GM12878 (cell line): ENCODE data around the gene TSC22D3. TPM values are rescaled to one million over a fixed set of nuclear protein-coding genes. Genes with fewer than 3 reads are reported as not detected.
A peak's percentile ranks its signal among the peaks of the same experiment; 100 is the strongest.

Experiments
- CHD1 ChIP-seq: IDR thresholded peaks from 2 replicates; pipeline ENCODE4 v1.6.1; 2012; ENCODE audit warnings: low read depth, low read length, improper control_type of control experiment
- ESRRA ChIP-seq: IDR thresholded peaks from 2 replicates; pipeline ENCODE4 v1.6.1; 2012; ENCODE audit warnings: mild to moderate bottlenecking, low read length, improper control_type of control experiment
- EZH2 ChIP-seq: IDR thresholded peaks from 2 replicates; pipeline ENCODE4 v1.6.1; 2012; ENCODE audit warnings: low read depth, mild to moderate bottlenecking, control low read depth, inconsistent platforms, low read length, borderline replicate concordance; ENCODE audit not compliant: control insufficient read depth
- FOS ChIP-seq: IDR thresholded peaks from 3 replicates; pipeline ENCODE4 v1.6.1; 2011; ENCODE audit warnings: borderline replicate concordance; ENCODE audit not compliant: insufficient read length; ENCODE audit errors: extremely low read depth
- FOXK2 ChIP-seq: fragments of 450-650 bp; IDR thresholded peaks from 2 replicates; pipeline ENCODE4 v1.6.1; 2017; ENCODE audit warnings: mild to moderate bottlenecking, moderate library complexity
- GATAD2B ChIP-seq: fragments of 450-650 bp; conservative IDR thresholded peaks from 2 replicates; pipeline ENCODE4 v1.6.1; 2017; ENCODE audit warnings: low read depth, mild to moderate bottlenecking, moderate library complexity
- HDGF ChIP-seq: fragments of 450-650 bp; IDR thresholded peaks from 2 replicates; pipeline ENCODE4 v1.6.1; 2016; ENCODE audit warnings: antibody characterized with exemption
- IKZF2 ChIP-seq, 2 experiments: fragments of 450-650 bp; IDR thresholded peaks; 2 replicates each; pipeline ENCODE4 v1.6.1; 2017; ENCODE audit warnings: mild to moderate bottlenecking in 2 of 2, moderate library complexity in 2 of 2
- IRF4 ChIP-seq: IDR thresholded peaks from 2 replicates; pipeline ENCODE4 v1.6.1; 2011; ENCODE audit warnings: low read depth, low read length
- JUNB ChIP-seq: IDR thresholded peaks from 2 replicates; pipeline ENCODE4 v1.6.1; 2016; ENCODE audit warnings: antibody characterized with exemption, mild to moderate bottlenecking
- NR2C1 ChIP-seq: fragments of 450-650 bp; IDR thresholded peaks from 2 replicates; pipeline ENCODE4 v1.6.1; 2017; ENCODE audit warnings: antibody characterized with exemption, mild to moderate bottlenecking, moderate library complexity
- POLR2AphosphoS5 ChIP-seq: IDR thresholded peaks from 2 replicates; pipeline ENCODE4 v1.6.1; 2011; ENCODE audit warnings: mild to moderate bottlenecking, low read length, inconsistent platforms
- POU2F2 ChIP-seq: IDR thresholded peaks from 3 replicates; pipeline ENCODE4 v1.6.1; 2011; ENCODE audit warnings: low read depth, mild to moderate bottlenecking, low read length, borderline replicate concordance
- RAD51 ChIP-seq: fragments of 450-650 bp; IDR thresholded peaks from 2 replicates; pipeline ENCODE4 v1.6.1; 2016; ENCODE audit warnings: moderate library complexity, mild to moderate bottlenecking, inconsistent platforms
- RB1 ChIP-seq: fragments of 450-650 bp; formaldehyde crosslinking; IDR thresholded peaks from 2 replicates; pipeline ENCODE4 v1.6.1; 2017; ENCODE audit warnings: mild to moderate bottlenecking, borderline replicate concordance
- SIN3A ChIP-seq: IDR thresholded peaks from 2 replicates; pipeline ENCODE4 v1.6.1; 2012; ENCODE audit warnings: low read depth, low read length, improper control_type of control experiment
- SUPT20H ChIP-seq: IDR thresholded peaks from 2 replicates; pipeline ENCODE4 v1.6.1; 2011; ENCODE audit warnings: low read depth, mild to moderate bottlenecking, low read length, moderate library complexity, borderline replicate concordance; ENCODE audit not compliant: control insufficient read depth
- TCF3 ChIP-seq: IDR thresholded peaks from 2 replicates; pipeline ENCODE4 v1.6.1; 2012; ENCODE audit warnings: low read depth, mild to moderate bottlenecking, low read length, borderline replicate concordance; ENCODE audit not compliant: insufficient read depth
- polyA plus RNA-seq, 11 experiments: library from polyadenylated mRNA; depleted of rRNA in 4 of 11; unstranded in 6 of 11; stranded (reverse) in 5 of 11; fragments of >200 nt; fragmentation: Nextera tagmentation in 4 of 11; fragmentation: Illumina TruSeq in 1 of 11; extraction: Ambion mirVana in 4 of 11; extraction: Trizol in 1 of 11; gene quantifications; 1 replicate in 1 of 11; 2 replicates in 10 of 11; pipeline versions ENCODE4 v1.2.1 to v1.2.3, GENCODE V29; 2011 to 2016; ENCODE audit warnings: inconsistent platforms in 2 of 11, missing spikeins in 2 of 11, low read depth in 1 of 11
- total RNA-seq, 4 experiments: library from RNA; depleted of rRNA in 3 of 4; stranded (reverse); fragments of >200 nt in 3 of 4; fragmentation: Illumina TruSeq in 1 of 4; extraction: Trizol in 1 of 4; gene quantifications; 2 replicates each; pipeline versions ENCODE4 v1.2.1 to v1.2.3, GENCODE V29; 2013 to 2021
- TF ChIP-seq, protein P1 (sequence below): fragments of 450-650 bp; IDR thresholded peaks from 2 replicates; pipeline ENCODE4 v1.6.1; 2016; ENCODE audit warnings: mild to moderate bottlenecking
- TF ChIP-seq, protein P2 (sequence below): IDR thresholded peaks from 2 replicates; pipeline ENCODE4 v1.6.1; 2012; ENCODE audit warnings: low read depth, low read length, improper control_type of control experiment
- TF ChIP-seq, protein P3 (sequence below): fragments of 450-650 bp; IDR thresholded peaks from 2 replicates; pipeline ENCODE4 v1.6.1; 2017; ENCODE audit warnings: mild to moderate bottlenecking
- TF ChIP-seq, protein P4 (sequence below): fragments of 450-650 bp; IDR thresholded peaks from 2 replicates; pipeline ENCODE4 v1.6.1; 2017; ENCODE audit warnings: mild to moderate bottlenecking, moderate library complexity
- TF ChIP-seq, protein P5 (sequence below): IDR thresholded peaks from 2 replicates; pipeline ENCODE4 v1.6.1; 2012; ENCODE audit warnings: low read depth, low read length, improper control_type of control experiment

TSC22D3 gene
- total and polyA plus RNA-seq, 10 of the 15 experiments (the other 5 are each of a cell fraction or from before 2014, with no cell fraction given), result 4.6 to 122 (median 16.1) TPM

DNA sequence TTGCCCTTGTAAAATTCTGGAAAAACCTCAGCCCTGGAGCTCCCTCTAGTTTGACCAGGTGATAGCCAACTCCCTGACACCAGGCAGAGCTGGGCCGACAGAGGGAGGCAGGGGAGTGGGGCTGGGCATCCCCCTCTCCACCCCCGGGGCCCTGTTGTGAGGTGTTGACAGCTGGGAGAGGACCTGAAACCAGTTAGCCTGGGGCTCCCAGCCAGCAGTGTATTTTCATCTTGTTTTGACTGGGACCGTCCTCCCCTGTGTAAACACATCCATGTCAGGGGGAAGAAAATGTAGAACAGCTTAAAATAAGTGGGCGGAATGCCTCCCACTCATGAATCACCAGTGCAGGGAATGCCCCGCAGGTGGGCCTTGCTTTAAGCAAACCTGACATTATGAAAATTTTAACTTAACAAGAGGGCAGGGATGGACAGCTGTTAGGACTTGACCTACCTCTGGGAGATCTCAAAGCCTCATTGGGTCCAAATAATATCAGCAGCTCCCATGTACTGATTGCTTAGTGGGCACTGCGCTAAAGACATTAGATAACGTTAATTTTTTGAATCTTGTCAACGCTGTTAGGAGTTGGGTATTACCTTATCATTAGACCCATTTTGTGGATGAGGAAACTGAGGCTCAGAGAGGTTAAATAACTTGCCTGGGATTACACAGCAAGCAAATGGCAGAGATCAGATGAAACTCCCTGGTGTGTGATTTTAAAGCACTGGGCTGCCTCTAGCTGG, 45.9 kb downstream of the TSC22D3 start (continued):
- TF ChIP-seq JUNB, result no peak
- TF ChIP-seq, protein P1, sequence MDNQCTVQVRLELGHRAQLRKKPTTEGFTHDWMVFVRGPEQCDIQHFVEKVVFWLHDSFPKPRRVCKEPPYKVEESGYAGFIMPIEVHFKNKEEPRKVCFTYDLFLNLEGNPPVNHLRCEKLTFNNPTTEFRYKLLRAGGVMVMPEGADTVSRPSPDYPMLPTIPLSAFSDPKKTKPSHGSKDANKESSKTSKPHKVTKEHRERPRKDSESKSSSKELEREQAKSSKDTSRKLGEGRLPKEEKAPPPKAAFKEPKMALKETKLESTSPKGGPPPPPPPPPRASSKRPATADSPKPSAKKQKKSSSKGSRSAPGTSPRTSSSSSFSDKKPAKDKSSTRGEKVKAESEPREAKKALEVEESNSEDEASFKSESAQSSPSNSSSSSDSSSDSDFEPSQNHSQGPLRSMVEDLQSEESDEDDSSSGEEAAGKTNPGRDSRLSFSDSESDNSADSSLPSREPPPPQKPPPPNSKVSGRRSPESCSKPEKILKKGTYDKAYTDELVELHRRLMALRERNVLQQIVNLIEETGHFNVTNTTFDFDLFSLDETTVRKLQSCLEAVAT, result no peak
- TF ChIP-seq TCF3, result no peak
- no peak for TF ChIP-seq CHD1
- TF ChIP-seq, protein P2, sequence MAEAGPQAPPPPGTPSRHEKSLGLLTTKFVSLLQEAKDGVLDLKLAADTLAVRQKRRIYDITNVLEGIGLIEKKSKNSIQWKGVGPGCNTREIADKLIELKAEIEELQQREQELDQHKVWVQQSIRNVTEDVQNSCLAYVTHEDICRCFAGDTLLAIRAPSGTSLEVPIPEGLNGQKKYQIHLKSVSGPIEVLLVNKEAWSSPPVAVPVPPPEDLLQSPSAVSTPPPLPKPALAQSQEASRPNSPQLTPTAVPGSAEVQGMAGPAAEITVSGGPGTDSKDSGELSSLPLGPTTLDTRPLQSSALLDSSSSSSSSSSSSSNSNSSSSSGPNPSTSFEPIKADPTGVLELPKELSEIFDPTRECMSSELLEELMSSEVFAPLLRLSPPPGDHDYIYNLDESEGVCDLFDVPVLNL, result no peak
- no peak for TF ChIP-seq SUPT20H
- TF ChIP-seq EZH2, result no peak
- TF ChIP-seq, protein P3, sequence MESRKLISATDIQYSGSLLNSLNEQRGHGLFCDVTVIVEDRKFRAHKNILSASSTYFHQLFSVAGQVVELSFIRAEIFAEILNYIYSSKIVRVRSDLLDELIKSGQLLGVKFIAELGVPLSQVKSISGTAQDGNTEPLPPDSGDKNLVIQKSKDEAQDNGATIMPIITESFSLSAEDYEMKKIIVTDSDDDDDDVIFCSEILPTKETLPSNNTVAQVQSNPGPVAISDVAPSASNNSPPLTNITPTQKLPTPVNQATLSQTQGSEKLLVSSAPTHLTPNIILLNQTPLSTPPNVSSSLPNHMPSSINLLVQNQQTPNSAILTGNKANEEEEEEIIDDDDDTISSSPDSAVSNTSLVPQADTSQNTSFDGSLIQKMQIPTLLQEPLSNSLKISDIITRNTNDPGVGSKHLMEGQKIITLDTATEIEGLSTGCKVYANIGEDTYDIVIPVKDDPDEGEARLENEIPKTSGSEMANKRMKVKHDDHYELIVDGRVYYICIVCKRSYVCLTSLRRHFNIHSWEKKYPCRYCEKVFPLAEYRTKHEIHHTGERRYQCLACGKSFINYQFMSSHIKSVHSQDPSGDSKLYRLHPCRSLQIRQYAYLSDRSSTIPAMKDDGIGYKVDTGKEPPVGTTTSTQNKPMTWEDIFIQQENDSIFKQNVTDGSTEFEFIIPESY, result no peak
- no peak for TF ChIP-seq FOXK2
- peak; percentile 77 for TF ChIP-seq GATAD2B
- no peak for TF ChIP-seq POLR2AphosphoS5
- TF ChIP-seq FOS, result no peak
- no peak for TF ChIP-seq RAD51
- no peak for TF ChIP-seq HDGF
- TF ChIP-seq IRF4, result no peak
- no peak for TF ChIP-seq RB1
- no peak for TF ChIP-seq NR2C1
- TF ChIP-seq ESRRA, result no peak
- TF ChIP-seq, protein P4, sequence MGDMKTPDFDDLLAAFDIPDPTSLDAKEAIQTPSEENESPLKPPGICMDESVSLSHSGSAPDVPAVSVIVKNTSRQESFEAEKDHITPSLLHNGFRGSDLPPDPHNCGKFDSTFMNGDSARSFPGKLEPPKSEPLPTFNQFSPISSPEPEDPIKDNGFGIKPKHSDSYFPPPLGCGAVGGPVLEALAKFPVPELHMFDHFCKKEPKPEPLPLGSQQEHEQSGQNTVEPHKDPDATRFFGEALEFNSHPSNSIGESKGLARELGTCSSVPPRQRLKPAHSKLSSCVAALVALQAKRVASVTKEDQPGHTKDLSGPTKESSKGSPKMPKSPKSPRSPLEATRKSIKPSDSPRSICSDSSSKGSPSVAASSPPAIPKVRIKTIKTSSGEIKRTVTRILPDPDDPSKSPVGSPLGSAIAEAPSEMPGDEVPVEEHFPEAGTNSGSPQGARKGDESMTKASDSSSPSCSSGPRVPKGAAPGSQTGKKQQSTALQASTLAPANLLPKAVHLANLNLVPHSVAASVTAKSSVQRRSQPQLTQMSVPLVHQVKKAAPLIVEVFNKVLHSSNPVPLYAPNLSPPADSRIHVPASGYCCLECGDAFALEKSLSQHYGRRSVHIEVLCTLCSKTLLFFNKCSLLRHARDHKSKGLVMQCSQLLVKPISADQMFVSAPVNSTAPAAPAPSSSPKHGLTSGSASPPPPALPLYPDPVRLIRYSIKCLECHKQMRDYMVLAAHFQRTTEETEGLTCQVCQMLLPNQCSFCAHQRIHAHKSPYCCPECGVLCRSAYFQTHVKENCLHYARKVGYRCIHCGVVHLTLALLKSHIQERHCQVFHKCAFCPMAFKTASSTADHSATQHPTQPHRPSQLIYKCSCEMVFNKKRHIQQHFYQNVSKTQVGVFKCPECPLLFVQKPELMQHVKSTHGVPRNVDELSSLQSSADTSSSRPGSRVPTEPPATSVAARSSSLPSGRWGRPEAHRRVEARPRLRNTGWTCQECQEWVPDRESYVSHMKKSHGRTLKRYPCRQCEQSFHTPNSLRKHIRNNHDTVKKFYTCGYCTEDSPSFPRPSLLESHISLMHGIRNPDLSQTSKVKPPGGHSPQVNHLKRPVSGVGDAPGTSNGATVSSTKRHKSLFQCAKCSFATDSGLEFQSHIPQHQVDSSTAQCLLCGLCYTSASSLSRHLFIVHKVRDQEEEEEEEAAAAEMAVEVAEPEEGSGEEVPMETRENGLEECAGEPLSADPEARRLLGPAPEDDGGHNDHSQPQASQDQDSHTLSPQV, result no peak
- TF ChIP-seq, protein P5, sequence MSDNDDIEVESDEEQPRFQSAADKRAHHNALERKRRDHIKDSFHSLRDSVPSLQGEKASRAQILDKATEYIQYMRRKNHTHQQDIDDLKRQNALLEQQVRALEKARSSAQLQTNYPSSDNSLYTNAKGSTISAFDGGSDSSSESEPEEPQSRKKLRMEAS, result no peak
- TF ChIP-seq SIN3A, result no peak
- no peak for TF ChIP-seq POU2F2
- peak; percentile 89 to 91 for TF ChIP-seq IKZF2 (IDR thresholded peaks at IDR 0.05)
